OCI-LY3 (cell line): ENCODE data around the gene TMEM231.

ENCODE experiments used
- H2AFZ ChIP-seq: fragments of 200-600, 300-600 bp; shearing (Covaris generic); 2 replicates; pipeline ENCODE4 v1.6.0; 2014; ENCODE audit warnings: antibody characterized with exemption, low read depth, low read length
- H3K27ac ChIP-seq: fragments of 200-600, 300-600 bp; sonication (generic); 2 replicates; pipeline ENCODE4 v1.5.1; 2014; ENCODE audit warnings: mild to moderate bottlenecking, low read length, moderate library complexity, mixed read lengths
- H3K27me3 ChIP-seq: fragments of 200-600, 300-600 bp; sonication (generic); 2 replicates; pipeline ENCODE4 v1.6.1; 2014; ENCODE audit warnings: low read depth, low read length, mixed read lengths
- H3K36me3 ChIP-seq: fragments of 200-600, 300-600 bp; sonication (generic); replicated peaks from 2 replicates; pipeline ENCODE3; 2014; ENCODE audit warnings: low read depth, low read length, mixed read lengths
- H3K4me1 ChIP-seq: fragments of 300-600, 200-600 bp; sonication (generic); 2 replicates; pipeline ENCODE4 v1.6.1; 2014; ENCODE audit warnings: low read length, mixed read lengths
- H3K4me2 ChIP-seq: fragments of 200-600, 300-600 bp; sonication (generic); 2 replicates; pipeline ENCODE4 v1.6.1; 2014; ENCODE audit warnings: low read length, mixed read lengths
- H3K4me3 ChIP-seq: fragments of 300-600, 200-600 bp; sonication (generic); 2 replicates; pipeline ENCODE4 v1.5.1; 2014; ENCODE audit warnings: antibody characterized with exemption, mild to moderate bottlenecking, low read length, moderate library complexity
- H3K79me2 ChIP-seq: fragments of 300-600, 200-600 bp; shearing (Covaris generic); 2 replicates; pipeline ENCODE4 v1.6.1; 2014; ENCODE audit warnings: mild to moderate bottlenecking, low read length, mixed read lengths
- H3K9ac ChIP-seq: fragments of 300-600, 200-600 bp; shearing (Covaris generic); 2 replicates; pipeline ENCODE4 v1.6.0; 2014; ENCODE audit warnings: mild to moderate bottlenecking, low read length, moderate library complexity
- H3K9me3 ChIP-seq: fragments of 200-600, 300-600 bp; shearing (Covaris generic); 2 replicates; pipeline ENCODE4 v1.6.1; 2014; ENCODE audit warnings: low read length, mixed read lengths; ENCODE audit not compliant: insufficient read depth
- H4K20me1 ChIP-seq: fragments of 200-600, 300-600 bp; sonication (generic); 2 replicates; pipeline ENCODE4 v1.6.1; 2016; ENCODE audit warnings: low read length, mixed read lengths; ENCODE audit not compliant: insufficient read depth
- CTCF ChIP-seq: fragments of 200-600, 300-600 bp; sonication (generic); IDR thresholded peaks from 2 replicates; pipeline ENCODE4 v1.5.1; 2014; ENCODE audit warnings: antibody characterized with exemption, low read length, low read depth
- EZH2phosphoT487 ChIP-seq: fragments of 200-600 bp; shearing (Covaris generic); IDR thresholded peaks from 2 replicates; pipeline ENCODE4 v1.6.1; 2018; ENCODE audit warnings: antibody characterized with exemption, mixed run types, low read depth

TMEM231 gene

DNA sequence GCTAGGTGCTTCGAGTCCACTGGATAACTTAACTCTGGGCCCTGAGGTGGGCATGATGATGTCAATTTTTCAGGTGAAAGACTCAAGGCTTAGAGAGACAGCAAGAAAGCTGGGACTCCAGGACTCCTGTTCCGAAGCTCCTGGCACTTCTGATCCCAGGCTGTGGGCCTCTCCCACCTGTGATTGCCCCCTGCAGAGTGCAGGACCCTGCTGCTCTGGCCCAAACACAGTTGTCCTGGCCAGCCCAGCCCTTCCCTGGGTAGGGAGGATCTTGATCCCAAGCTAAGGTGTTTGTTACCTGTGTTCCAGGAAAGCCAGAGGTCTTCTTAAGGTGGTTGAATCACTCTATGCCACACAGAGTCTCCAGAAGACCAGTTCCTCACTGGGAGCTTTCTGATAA is 23.3 kb downstream of the TMEM231 start:
- Histone ChIP-seq H4K20me1 (no peaks in the 10 kb centered on the region), H3K9me3 (no peaks in the 10 kb centered on the region), H3K79me2 (no peaks in the 10 kb centered on the region), H2AFZ (no peak overlapping the region), H3K9ac (no peak overlapping the region), H3K4me2 (no peak overlapping the region), H3K4me1 (peaks cover 4% of the 10 kb centered on the region; the same call in 1 of the 2 replicates), H3K27ac (no peak overlapping the region), H3K36me3 (no peaks in the 10 kb centered on the region), H3K27me3 (no peaks in the 10 kb centered on the region), H3K4me3 (no peak overlapping the region)
- TF ChIP-seq EZH2phosphoT487 (no peak), CTCF (no peak)

DNA sequence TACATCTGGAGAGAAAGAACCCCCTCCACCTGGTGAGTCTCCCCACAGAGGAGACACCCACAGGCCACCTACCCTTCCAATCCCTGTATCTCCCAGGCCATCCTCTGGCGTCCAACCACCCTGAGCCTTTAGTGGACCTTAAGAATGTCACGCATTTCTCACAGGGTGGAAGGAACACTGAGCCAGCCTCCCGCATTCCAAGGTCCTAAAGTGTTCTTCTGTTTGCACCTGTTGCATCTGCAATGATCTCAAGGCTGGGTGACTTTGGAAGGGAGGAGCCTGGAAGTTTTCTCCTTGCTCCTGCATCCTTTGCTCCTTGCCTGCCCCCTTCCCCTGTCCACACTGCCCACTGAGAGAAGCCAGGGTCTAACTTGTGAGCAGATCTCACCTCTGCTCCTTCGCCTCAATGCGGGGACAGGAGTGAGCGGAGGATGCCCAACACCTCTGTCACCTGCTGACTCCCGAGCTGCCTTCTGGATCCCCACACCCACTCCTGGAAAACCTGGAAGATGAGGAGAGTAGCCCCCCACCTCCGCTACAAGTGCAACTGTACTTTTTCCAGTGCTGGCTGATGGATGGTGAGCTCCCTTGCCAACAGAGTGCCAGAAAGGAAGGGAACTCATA is 23.8 kb downstream of the TMEM231 start:
- Histone ChIP-seq H3K27ac (no peak overlapping the region), H4K20me1 (no peaks in the 10 kb centered on the region), H3K4me2 (no peak overlapping the region), H3K27me3 (no peaks in the 10 kb centered on the region), H3K4me1 (peaks cover 4% of the 10 kb centered on the region; the same call in 1 of the 2 replicates), H3K36me3 (no peaks in the 10 kb centered on the region), H2AFZ (no peak overlapping the region), H3K9me3 (no peaks in the 10 kb centered on the region), H3K79me2 (no peaks in the 10 kb centered on the region), H3K9ac (no peak overlapping the region), H3K4me3 (no peak overlapping the region)
- TF ChIP-seq EZH2phosphoT487 (no peak), CTCF (no peak)

GRCh38 chr16:75529959-75530358 is 26.1 kb downstream of the TMEM231 start:
- Histone ChIP-seq H3K27ac (no peak overlapping the region), H3K9me3 (no peaks in the 10 kb centered on the region), H3K27me3 (no peaks in the 10 kb centered on the region), H3K79me2 (no peaks in the 10 kb centered on the region), H3K9ac (no peak overlapping the region), H3K4me2 (no peak overlapping the region), H3K4me1 (peaks cover 4% of the 10 kb centered on the region; the same call in 1 of the 2 replicates), H3K36me3 (no peaks in the 10 kb centered on the region), H2AFZ (no peak overlapping the region), H4K20me1 (no peaks in the 10 kb centered on the region), H3K4me3 (no peak overlapping the region)
- TF ChIP-seq CTCF (no peak), EZH2phosphoT487 (no peak)

DNA sequence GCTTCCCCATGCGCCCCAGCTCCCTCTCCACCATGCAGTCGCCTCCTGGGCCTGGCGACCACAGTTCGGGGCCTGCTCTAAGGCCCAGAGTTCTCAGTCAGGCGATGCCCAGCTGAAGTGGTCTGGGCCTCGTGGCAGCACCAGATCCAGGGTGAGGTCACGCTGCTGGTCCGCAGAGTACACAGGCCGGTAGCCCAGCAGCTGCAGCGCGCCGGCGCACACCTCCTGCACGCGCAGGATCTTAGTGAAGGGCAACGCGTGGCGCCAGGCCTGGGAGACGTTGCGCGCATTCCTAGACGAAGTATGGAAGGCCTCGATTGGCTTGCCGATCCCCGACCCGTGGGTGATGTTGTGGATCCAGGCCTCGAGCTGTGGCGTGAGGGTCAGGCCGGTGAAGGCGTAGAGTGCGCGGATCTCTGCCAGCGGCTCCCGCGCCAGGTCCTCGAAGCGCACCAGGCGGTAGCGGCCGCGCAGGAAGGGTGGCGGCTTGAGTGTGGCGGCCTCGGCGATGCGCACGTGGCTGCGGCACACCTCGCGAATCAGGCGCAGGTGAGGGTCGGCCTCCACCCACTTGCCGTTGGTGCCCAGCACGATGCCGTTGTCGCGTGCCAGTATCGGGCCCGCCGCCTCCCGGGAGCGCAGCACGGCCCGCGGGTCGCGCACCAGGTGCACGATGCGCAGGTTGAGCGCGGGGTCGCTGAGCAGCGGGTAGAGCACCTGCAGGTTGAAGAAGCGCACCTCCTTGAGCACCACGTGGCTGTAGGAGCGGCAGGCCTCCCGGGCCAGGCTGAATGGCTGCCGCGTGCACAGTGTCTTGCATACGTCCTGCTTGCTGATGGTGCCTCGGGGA is 26.8 kb downstream of the TMEM231 start:
- Histone ChIP-seq H3K9me3 (no peaks in the 10 kb centered on the region), H3K27ac (no peak overlapping the region), H3K4me1 (no peaks in the 10 kb centered on the region), H4K20me1 (no peaks in the 10 kb centered on the region), H3K4me2 (no peak overlapping the region), H3K4me3 (no peak overlapping the region), H2AFZ (no peak overlapping the region), H3K79me2 (no peaks in the 10 kb centered on the region), H3K27me3 (no peaks in the 10 kb centered on the region), H3K9ac (no peak overlapping the region), H3K36me3 (no peaks in the 10 kb centered on the region)
- TF ChIP-seq CTCF, result no peak
- TF ChIP-seq EZH2phosphoT487, result no peak
